ENCODE measurements around the gene SLC29A3. TPM values are rescaled to one million over a fixed set of nuclear protein-coding genes. Genes with fewer than 3 reads are reported as not detected.

SLC29A3 gene
- total RNA-seq, 8 experiments from 2014 or later = 2.3 to 7.6 (median 4.1) TPM

DNA sequence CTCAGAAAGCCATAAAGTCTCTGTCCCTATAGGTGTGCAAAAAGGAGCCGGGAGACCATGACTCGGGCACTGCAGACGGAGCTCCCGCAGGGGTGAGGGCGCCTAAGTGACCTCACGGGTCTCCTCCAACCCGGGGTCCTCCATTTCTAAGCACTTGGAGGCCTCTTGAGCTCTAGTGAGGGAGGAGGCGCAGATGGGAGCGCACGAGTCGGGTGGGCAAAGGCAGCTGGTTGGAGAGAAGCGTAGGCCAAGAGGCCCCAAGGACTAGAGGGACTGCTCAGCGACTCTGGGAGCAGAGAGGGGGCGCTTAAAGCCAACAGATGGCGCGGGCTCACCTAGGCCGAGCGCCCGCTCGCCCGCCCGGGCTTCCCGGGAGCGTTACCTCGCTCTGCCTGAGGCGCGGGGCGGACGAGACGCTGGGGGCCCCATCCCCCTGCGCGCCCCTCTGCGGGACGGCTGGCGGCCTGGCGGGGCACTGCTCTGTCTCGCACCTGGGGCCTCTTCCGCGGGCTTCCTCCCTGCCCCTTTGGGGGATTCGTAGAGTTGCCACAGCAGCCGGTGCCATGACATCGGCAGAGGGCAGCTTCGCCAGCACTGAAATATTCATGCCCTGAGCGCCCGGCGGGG is 77.1 kb downstream of the SLC29A3 start:
- in situ Hi-C loops (cut with MboI; ENCODE audit: low pct_unique_long_range_greater_than_20kb in 2 of 9, low sequenced_read_pairs in 9 of 9, unreplicated experiment in 9 of 9) = loop anchor here (25.0 kb wide), 3 partner anchors 166 to 316 kb away; partner anchors contain the start of gene C10orf105 (in 5 of the 9)
- WGBS, 10 experiments = 22 to 100% (median 33%) methylated on average over 1 to 3 of the region's 46 CpGs; no CpG with 5 or more reads in 7 of the 10 experiments
- ATAC-seq (replicated peaks in 6 of 8) = peak; percentile 54 to 93 (median 88)
- Histone ChIP-seq H3K27ac (no peak overlapping the region), H3K4me3 (peak overlapping the region; percentile 24 to 42 (median 32)), H3K4me1 (replicated peaks in 1 of 2) (peaks cover 8 to 18% of the 10 kb centered on the region in 2 donors)

DNA sequence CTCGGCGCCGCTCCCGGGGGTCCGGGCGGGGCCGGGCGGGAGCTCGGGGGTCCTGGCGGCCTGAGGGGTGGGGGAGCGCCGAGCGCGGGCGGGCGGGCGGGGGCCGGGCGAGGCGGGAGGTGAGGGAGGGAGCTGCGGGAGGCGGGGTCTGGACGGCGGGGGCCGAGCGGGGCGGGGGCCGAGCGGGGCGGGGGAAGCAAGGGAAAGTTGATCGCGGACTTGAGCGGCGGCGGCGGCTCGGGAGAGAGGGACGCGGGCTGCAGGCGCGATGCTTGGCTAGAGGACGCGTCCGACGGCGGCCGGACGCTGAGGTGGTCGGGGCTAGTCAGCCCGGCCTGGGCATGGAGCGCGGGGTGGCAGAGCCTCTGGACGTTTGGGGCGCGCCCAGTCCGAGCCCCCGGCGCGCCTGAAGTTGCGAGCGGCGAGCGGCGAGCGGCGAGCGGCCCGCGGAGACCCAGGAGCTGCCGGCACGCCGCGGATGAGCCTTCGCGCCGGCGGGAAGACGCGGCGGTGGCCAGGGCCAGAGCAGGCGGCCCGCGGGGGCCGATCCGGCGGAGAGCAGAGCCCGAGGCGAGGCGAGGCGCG is 77.7 kb downstream of the SLC29A3 start, which contains the start of gene CDH23:
Gene CDH23 (plus strand): TSS at position 210 of the 585 bp plus-strand sequence. CDS start 42,912 bp downstream, outside the sequence.
- H3K4me3 ChIP-seq = peak within 1 kb of the TSS; percentile 24 to 42 (median 32)
- in situ Hi-C loops (cut with MboI; ENCODE audit: low pct_unique_long_range_greater_than_20kb in 2 of 9, low sequenced_read_pairs in 9 of 9, unreplicated experiment in 9 of 9) = loop anchor here (25.0 kb wide), 3 partner anchors 165 to 315 kb away; partner anchors contain the start of gene C10orf105 (in 5 of the 9)
- ATAC-seq (replicated peaks in 6 of 8) = peak; percentile 53 to 69 (median 64)
- peaks cover 8 to 18% of the 10 kb centered on the region in 2 donors for H3K4me1 ChIP-seq (replicated peaks in 1 of 2)
- 0% methylated on average over 4 of the region's 91 CpGs; no CpG with 5 or more reads in 9 of the 10 experiments for WGBS, 10 experiments
- no peak within 1 kb of the TSS for H3K27ac ChIP-seq

DNA sequence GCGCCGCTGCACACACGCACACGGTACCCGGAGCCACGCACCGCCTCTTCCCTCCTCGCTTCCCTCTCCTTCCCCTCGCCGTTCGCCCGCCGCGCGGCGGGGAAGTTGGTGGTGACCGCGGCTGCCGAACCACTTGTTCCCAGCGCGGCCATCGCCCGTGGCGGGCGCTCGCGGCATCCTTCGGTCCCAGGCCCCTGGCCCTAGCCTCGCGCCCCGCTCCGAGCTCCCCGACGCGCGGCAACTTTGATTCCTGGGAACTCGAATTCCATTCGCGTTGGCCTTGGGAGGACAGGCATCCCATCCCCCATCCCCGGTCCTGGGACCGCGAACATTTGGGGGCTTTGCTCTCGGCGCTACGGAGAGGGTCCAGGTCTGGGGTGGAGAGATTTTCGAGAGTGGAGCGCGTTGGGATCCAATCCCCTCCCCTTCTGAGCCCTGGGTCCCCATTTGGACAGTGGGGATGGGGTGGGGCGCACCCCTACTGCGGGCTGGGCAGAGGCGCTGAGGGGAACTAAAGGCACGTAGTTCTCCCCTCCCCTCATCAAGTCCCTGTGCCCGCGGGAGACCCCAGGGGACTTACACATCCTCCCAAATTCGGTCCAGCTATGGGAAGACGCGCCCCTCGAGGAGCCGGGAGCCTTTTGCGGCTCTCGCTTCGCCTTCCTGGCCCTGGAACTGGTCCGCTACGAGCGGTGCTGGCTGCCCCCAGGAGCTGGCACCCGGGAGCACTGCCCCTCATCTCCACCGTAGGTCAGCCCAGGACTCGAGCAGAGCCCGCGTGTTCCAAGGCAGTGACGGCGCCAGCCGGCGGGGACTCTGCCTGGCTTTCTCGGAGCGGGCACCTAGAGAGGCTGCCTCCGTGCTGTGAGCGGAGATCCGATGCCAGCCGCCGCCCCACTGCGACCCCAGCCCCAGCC is 78.5 kb downstream of the SLC29A3 start:
- Histone ChIP-seq H3K27ac (no peak overlapping the region), H3K4me1 (replicated peaks in 1 of 2) (peaks cover 8 to 18% of the 10 kb centered on the region in 2 donors), H3K4me3 (peak overlapping the region; percentile 24 to 42 (median 32))
- ATAC-seq (replicated peaks in 6 of 8) = peak in 4 of 8 experiments; percentile 1 to 7 (median 6)
- 0 to 10% (median 8%) methylated on average over 2 to 5 of the region's 82 CpGs; no CpG with 5 or more reads in 7 of the 10 experiments for WGBS, 10 experiments
- in situ Hi-C loops (cut with MboI; ENCODE audit: low pct_unique_long_range_greater_than_20kb in 2 of 9, low sequenced_read_pairs in 9 of 9, unreplicated experiment in 9 of 9) = loop anchor here (25.0 kb wide), 3 partner anchors 165 to 315 kb away; partner anchors contain the start of gene C10orf105 (in 5 of the 9)

DNA sequence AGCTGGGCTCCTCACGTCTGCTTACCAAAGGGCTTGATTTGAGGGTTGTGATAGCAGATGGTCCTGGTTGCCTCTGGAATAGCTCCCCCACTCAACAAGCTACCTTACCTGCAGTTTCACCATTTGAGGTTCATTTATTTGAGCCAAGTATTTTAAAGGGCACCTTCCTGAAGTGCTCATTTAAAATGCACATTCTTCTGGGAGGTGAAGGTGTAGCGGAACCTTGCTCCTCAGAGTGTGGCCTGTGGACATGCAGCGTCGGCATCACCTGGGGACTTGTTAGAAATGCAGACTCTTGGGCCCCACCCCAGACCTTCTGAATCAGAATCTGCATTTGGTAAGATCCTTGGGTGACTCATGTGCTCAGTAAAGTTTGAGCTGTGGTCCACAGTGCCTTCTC is 79.9 kb downstream of the SLC29A3 start:
- ATAC-seq (replicated peaks in 6 of 8) = no peak
- WGBS, 10 experiments = 27 to 80% (median 61%) methylated on average over 2 to 4 of the region's 4 CpGs; no CpG with 5 or more reads in 6 of the 10 experiments
- in situ Hi-C loops (cut with MboI; ENCODE audit: low pct_unique_long_range_greater_than_20kb in 2 of 9, low sequenced_read_pairs in 9 of 9, unreplicated experiment in 9 of 9) = loop anchor here (25.0 kb wide), 3 partner anchors 163 to 313 kb away; partner anchors contain the start of gene C10orf105 (in 5 of the 9)
- no peak overlapping the region for H3K4me3 ChIP-seq
- H3K27ac ChIP-seq = no peak overlapping the region
- H3K4me1 ChIP-seq (replicated peaks in 1 of 2) = peaks cover 8 to 18% of the 10 kb centered on the region in 2 donors

DNA sequence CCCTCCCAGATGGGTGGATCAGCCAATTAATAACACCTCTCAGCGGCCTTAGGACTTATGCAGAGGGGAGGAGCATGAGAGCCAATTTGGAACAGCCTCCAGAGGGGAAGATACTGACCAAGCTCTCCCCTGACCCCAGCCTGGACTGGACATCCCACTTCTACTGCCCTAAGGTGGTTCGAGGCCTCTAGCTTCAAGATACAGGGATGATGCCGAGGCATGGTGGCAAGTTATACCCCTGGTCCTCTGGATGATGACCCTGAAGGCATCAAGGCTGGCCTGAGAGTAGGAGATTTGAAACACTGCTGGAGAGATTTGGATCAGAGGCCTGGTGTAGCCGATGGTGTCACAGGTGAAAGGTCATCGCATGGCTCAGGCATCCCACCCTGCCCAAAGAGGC is 80.9 kb downstream of the SLC29A3 start:
- peaks cover 16 to 23% of the 10 kb centered on the region in 2 donors for H3K4me1 ChIP-seq (replicated peaks in 1 of 2)
- 67 to 93% (median 70%) methylated on average over 2 to 4 of the region's 5 CpGs; no CpG with 5 or more reads in 7 of the 10 experiments for WGBS, 10 experiments
- in situ Hi-C loops (cut with MboI; ENCODE audit: low pct_unique_long_range_greater_than_20kb in 2 of 9, low sequenced_read_pairs in 9 of 9, unreplicated experiment in 9 of 9) = loop anchor here (25.0 kb wide), 3 partner anchors 162 to 312 kb away; partner anchors contain the start of gene C10orf105 (in 5 of the 9)
- H3K4me3 ChIP-seq = no peak overlapping the region
- ATAC-seq (replicated peaks in 6 of 8) = peak in 1 of 8 experiments; percentile 7
- H3K27ac ChIP-seq = no peak overlapping the region

DNA sequence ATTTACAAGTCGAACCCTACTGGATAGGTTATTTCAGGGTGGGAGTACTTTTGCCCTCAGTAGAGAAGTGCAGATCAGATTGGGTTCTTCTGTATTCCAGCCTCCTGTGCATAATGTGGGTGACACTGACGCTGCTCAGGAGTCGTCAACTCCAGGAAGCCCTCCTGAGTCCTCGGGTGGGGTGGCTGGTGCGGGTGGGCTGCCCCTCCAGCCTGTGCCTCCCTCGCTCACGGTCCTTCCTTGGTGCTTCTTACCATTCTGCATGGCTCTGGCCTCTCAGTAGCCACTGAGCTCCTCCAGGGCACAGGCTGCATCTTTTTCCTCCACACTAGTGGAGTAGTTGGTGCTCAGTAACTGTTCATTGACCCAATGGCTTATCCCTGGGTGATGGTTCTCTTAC is 82.0 kb downstream of the SLC29A3 start:
- H3K27ac ChIP-seq = no peak overlapping the region
- peaks cover 17 to 26% of the 10 kb centered on the region in 2 donors for H3K4me1 ChIP-seq (replicated peaks in 1 of 2)
- 20 to 100% (median 87%) methylated on average over 1 to 6 of the region's 7 CpGs; no CpG with 5 or more reads in 4 of the 10 experiments for WGBS, 10 experiments
- ATAC-seq (replicated peaks in 6 of 8) = no peak
- H3K4me3 ChIP-seq = no peak overlapping the region
- in situ Hi-C loops (cut with MboI; ENCODE audit: low pct_unique_long_range_greater_than_20kb in 2 of 9, low sequenced_read_pairs in 9 of 9, unreplicated experiment in 9 of 9) = no loop called here

DNA sequence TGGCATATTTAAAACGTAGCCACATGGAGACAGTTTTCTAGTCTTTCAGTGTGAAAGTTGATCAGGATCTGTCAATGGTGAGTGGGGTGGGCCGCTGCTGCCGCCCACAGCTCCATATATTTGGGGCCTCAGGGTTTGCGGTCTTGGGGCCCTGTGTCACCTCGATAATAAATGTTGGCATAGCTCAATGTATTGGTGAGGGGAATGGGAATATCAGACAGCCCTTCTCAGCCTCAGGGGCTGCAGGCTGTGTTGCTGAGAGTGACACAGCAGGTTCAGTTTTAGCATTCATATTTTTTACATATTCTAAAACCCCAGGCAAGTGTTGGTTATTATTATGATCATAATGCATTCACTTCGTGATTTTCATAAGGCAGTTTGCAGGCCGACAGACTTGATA is 82.9 kb downstream of the SLC29A3 start:
- in situ Hi-C loops (cut with MboI; ENCODE audit: low pct_unique_long_range_greater_than_20kb in 2 of 9, low sequenced_read_pairs in 9 of 9, unreplicated experiment in 9 of 9) = no loop called here
- H3K4me3 ChIP-seq = no peak overlapping the region
- peak in 1 of 8 experiments; percentile 69 for ATAC-seq (replicated peaks in 6 of 8)
- H3K4me1 ChIP-seq (replicated peaks in 1 of 2) = peaks cover 17 to 26% of the 10 kb centered on the region in 2 donors
- H3K27ac ChIP-seq = no peak overlapping the region
- WGBS, 10 experiments = 0 to 98% (median 76%) methylated on average over 1 to 7 of the region's 7 CpGs; no CpG with 5 or more reads in 1 of the 10 experiments

DNA sequence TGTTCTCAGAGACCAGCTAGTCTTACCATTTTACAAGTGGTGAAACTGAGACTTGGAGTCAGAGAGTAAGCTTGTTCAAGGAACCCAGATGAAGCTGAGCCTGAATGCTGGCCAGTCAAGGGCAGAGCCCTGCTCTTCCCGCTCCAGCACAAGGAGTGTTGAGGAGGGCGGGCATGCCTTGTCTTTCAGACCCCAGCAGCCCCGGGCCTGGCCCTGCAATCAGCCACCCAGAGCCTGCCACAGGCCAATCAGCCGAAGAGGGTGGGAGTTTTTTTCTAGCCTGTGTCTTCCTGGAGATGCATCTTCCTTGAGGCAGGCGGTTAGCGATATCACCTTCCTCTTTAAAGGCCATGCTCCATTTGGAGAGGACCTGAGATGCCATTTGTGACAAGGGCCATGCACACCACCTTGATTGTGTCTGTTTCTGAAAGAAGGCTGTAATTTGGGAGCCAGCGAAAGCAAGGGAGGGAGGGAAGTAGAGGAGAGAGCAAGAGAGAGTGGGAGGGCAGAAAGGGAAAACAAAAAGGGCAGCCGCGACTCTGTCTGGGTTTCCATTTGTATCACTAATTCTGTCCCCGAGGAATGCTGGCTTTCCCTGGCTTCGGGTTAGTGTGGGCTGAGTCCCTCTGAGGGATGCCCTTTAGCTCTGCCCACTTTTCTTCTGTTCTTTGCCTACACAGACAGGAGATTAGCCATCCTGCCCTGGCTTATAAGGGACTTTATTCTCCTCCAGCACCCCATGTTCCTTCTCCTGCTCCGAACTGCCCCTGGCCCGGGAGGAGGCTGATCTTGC is 85.6 kb downstream of the SLC29A3 start:
- H3K4me1 ChIP-seq (replicated peaks in 1 of 2) = peaks cover 8 to 9% of the 10 kb centered on the region in 2 donors
- in situ Hi-C loops (cut with MboI; ENCODE audit: low pct_unique_long_range_greater_than_20kb in 2 of 9, low sequenced_read_pairs in 9 of 9, unreplicated experiment in 9 of 9) = no loop called here
- H3K27ac ChIP-seq = peak overlapping the region in 1 of 2 donors; percentile 44
- H3K4me3 ChIP-seq = no peak overlapping the region
- WGBS, 10 experiments = 43 to 100% (median 66%) methylated on average over 1 to 11 of the region's 13 CpGs; no CpG with 5 or more reads in 4 of the 10 experiments
- ATAC-seq (replicated peaks in 6 of 8) = peak in 4 of 8 experiments; percentile 22 to 63 (median 56)

DNA sequence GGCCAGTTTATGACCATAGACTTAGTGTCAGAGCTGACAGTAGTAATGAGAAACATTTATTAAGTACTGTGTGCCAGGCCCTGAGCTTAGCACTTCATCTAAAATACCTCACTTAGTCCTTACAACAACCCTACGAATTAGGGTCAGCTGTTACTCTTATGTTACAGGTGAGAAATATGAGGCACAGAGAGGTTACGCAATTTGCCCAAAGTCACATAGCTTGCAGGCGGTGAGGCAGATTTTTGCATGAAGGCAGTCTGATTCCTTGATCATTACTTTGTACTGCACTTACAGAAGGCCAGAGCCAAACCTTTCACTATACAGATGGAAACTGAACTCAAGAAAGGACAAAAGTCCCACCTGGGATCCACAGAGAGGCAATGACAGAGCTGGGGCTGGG is 87.8 kb downstream of the SLC29A3 start:
- peaks cover 8 to 9% of the 10 kb centered on the region in 2 donors for H3K4me1 ChIP-seq (replicated peaks in 1 of 2)
- ATAC-seq (replicated peaks in 6 of 8) = no peak
- in situ Hi-C loops (cut with MboI; ENCODE audit: low pct_unique_long_range_greater_than_20kb in 2 of 9, low sequenced_read_pairs in 9 of 9, unreplicated experiment in 9 of 9) = no loop called here
- H3K27ac ChIP-seq = no peak overlapping the region
- WGBS, 10 experiments = 0 to 100% (median 76%) methylated on average over 1 to 3 of the region's 3 CpGs; no CpG with 5 or more reads in 3 of the 10 experiments
- H3K4me3 ChIP-seq = no peak overlapping the region

DNA sequence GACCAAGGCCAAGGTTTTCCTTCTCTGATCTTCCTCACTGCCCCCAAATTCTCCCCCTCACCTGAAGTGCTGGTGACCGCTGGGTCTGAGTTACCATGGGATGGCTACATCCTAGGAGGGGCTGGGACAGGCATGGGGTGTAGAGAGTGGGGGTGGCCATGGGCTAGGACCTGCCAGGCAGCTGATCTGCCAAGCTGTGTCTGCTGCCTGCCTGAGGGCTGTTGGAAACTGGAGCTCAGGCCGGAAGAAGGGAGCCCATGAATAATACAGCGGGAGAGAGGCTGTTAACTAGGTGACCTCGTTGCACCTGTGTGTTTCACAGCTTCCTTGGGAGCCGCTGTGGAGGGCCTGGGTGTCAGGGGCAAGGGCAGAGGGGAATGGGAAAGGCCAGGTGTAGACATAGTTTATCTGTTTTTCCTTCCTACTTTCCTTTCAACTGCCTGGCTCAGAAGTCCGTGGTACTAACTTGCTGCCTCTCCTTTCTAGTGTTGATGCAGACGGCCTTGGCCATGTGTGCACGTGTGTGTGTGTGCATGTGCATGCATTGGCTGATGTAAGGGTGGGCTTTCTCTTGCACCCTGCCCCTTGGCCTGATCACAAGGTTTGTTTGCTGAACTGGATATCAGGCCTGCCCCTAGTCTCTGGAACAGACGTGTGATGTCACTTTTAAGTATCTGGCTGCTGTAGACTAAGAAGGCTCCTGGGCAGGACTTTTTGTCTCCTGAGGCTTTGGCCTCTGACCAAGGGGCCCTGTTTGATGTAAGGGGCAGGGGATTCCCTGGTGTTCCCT is 89.6 kb downstream of the SLC29A3 start:
- peak in 7 of 8 experiments; percentile 14 to 69 (median 41) for ATAC-seq (replicated peaks in 6 of 8)
- Histone ChIP-seq H3K4me3 (no peak overlapping the region), H3K4me1 (replicated peaks in 1 of 2) (peaks cover 8 to 9% of the 10 kb centered on the region in 2 donors), H3K27ac (no peak overlapping the region)
- WGBS, 10 experiments = 50 to 96% (median 66%) methylated on average over 1 to 4 of the region's 9 CpGs; no CpG with 5 or more reads in 3 of the 10 experiments
- in situ Hi-C loops (cut with MboI; ENCODE audit: low pct_unique_long_range_greater_than_20kb in 2 of 9, low sequenced_read_pairs in 9 of 9, unreplicated experiment in 9 of 9) = no loop called here

DNA sequence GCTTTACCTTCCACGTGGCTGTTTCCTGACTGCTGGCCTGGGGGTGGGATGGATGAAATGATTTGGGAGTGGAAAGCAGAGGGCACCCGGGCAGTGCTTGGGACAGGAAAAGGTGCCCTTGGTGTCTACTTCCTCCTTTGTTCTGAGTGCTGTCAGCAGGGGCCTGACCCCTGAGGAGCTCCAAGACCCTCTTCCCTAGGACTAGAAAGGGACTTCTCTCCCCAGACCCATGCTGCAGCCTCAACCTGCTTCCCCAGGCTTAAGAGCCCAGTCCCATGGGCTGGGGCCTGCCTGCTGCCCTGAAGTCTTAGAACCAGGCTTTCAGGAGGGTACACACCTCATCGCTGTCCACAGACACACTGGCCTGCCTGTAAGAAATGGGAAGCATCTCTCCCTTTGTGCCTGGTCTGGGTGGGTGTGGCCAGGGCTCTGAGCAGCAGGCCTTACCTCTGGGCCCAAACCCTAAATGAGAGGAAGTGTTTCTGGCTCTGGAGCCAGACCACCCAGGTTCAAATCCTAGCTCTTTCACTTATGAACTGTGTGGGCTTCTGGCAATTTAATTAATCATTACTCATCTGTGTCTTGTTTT is 90.6 kb downstream of the SLC29A3 start:
- H3K27ac ChIP-seq = no peak overlapping the region
- peaks cover 5 to 6% of the 10 kb centered on the region in 2 donors for H3K4me1 ChIP-seq (replicated peaks in 1 of 2)
- 0 to 73% (median 40%) methylated on average over 1 to 2 of the region's 3 CpGs; no CpG with 5 or more reads in 7 of the 10 experiments for WGBS, 10 experiments
- no peak for ATAC-seq (replicated peaks in 6 of 8)
- no peak overlapping the region for H3K4me3 ChIP-seq
- in situ Hi-C loops (cut with MboI; ENCODE audit: low pct_unique_long_range_greater_than_20kb in 2 of 9, low sequenced_read_pairs in 9 of 9, unreplicated experiment in 9 of 9) = no loop called here

Measured in motor neuron (in vitro differentiated cells).